ENCODE results near the gene THRA. TPM values are rescaled to one million over a fixed set of nuclear protein-coding genes. Genes with fewer than 3 reads are reported as not detected.

Gene THRA
- polyA plus RNA-seq, 1 of the 3 experiments (the other 2 are of a cell fraction) = 23.1 TPM

- TF ChIP-seq CTCF (IDR thresholded peaks at IDR 0.05) = no peak
- TF ChIP-seq FOXM1 (IDR thresholded peaks at IDR 0.05; ENCODE audit: low read depth) = no peak
- no peak for TF ChIP-seq RFX5 (IDR thresholded peaks at IDR 0.05; ENCODE audit: low read length)
- no peak for TF ChIP-seq MXI1 (IDR thresholded peaks at IDR 0.05; ENCODE audit: low read depth, low read length)
- no peak for TF ChIP-seq GABPA (IDR thresholded peaks at IDR 0.05; ENCODE audit: low read depth)
- TF ChIP-seq GATA2 (CRISPR knock-in tag; IDR thresholded peaks at IDR 0.05) = no peak
- no peak for TF ChIP-seq TEAD4 (IDR thresholded peaks at IDR 0.05; ENCODE audit: borderline replicate concordance, insufficient read depth)
These were observed 52.3 kb downstream of the THRA start (continued) for GRCh38 chr17:40115101-40115436.

- Histone ChIP-seq H4K20me1 (ENCODE audit: insufficient read depth) (peaks cover 31% of the 10 kb centered on the region), H2AFZ (ENCODE audit: low read depth) (peak within 1 kb of the TSS; percentile 20; the same call in 1 of the 2 replicates), H3K27ac (ENCODE audit: low read depth in 2 of 2, low read length in 1 of 2) (peak within 1 kb of the TSS; percentile 89 to 92), H3K9ac (peak within 1 kb of the TSS; percentile 98), H3K4me1 (ENCODE audit: control insufficient read depth in 1 of 2, insufficient read depth in 2 of 2, low read depth in 1 of 2, low read length in 1 of 2) (peaks cover 6 to 7% of the 10 kb centered on the region in 2 experiments; a peak in 2 of 4 replicates), H3K27me3 (ENCODE audit: insufficient read depth) (no peaks in the 10 kb centered on the region), H3K79me2 (ENCODE audit: insufficient read depth) (peaks cover 65% of the 10 kb centered on the region), H3K4me2 (peak within 1 kb of the TSS; percentile 97), H3K9me3 (no peaks in the 10 kb centered on the region), H3K9me2 (no peaks in the 10 kb centered on the region), H3K36me3 (replicated peaks in 1 of 2; ENCODE audit: control insufficient read depth in 1 of 2, insufficient read depth in 2 of 2, low read length in 1 of 2) (peaks cover 2 to 5% of the 10 kb centered on the region in 2 experiments), H3F3A (replicated peaks; ENCODE audit: insufficient read depth) (peaks cover 3% of the 10 kb centered on the region), H3K4me3 (ENCODE audit: low read depth in 2 of 2, low read length in 1 of 2) (peak within 1 kb of the TSS; percentile 81 to 99)
- 1% methylated on average over 50 of the region's 82 CpGs for WGBS (ENCODE audit: low lambda C conversion rate)
- POLR2A ChIA-PET = interaction anchor here (0.6 to 3.1 kb wide), 4 partner anchors 8 to 1627 kb away, joined by 3 to 20 read pairs (median 10); partner anchors contain the start of gene CASC3
- DNase-seq = peak; percentile 98
- CTCF ChIA-PET = interaction anchor here (0.6 to 2.2 kb wide), 4 partner anchors 9 to 56 kb away, joined by 4 to 10 read pairs (median 6); partner anchors contain the start of gene RAPGEFL1
- peak; percentile 53; the same call in 1 of the 2 replicates for TF ChIP-seq MAX (IDR thresholded peaks at IDR 0.05; ENCODE audit: low read depth)
- no peak for TF ChIP-seq EP300 (IDR thresholded peaks at IDR 0.05; ENCODE audit: borderline replicate concordance in 1 of 2, low read depth in 1 of 2, low read length in 1 of 2)
- no peak for TF ChIP-seq TEAD4 (IDR thresholded peaks at IDR 0.05; ENCODE audit: borderline replicate concordance, insufficient read depth)
- TF ChIP-seq TCF12 (IDR thresholded peaks at IDR 0.05) = no peak
- TF ChIP-seq GATA2 (CRISPR knock-in tag; IDR thresholded peaks at IDR 0.05) = no peak
- TF ChIP-seq SIN3A (IDR thresholded peaks at IDR 0.05; ENCODE audit: borderline replicate concordance, low read depth, low read length) = no peak
- TF ChIP-seq MXI1 (IDR thresholded peaks at IDR 0.05; ENCODE audit: low read depth, low read length) = no peak; the same call in 1 of the 2 replicates
- TF ChIP-seq YY1 (IDR thresholded peaks at IDR 0.05; ENCODE audit: low read depth) = peak; percentile 58; the same call in 1 of the 2 replicates
- TF ChIP-seq POLR2AphosphoS5 (IDR thresholded peaks at IDR 0.05; ENCODE audit: low read depth, low read length) = 0 out of 2 replicates have a peak, but pooled peaks have one; percentile 43
- peak; percentile 51 for TF ChIP-seq TAF1 (IDR thresholded peaks at IDR 0.05; ENCODE audit: borderline replicate concordance, low read depth, low read length)
- peak; percentile 75 for TF ChIP-seq NRF1 (IDR thresholded peaks at IDR 0.05; ENCODE audit: low read depth, low read length)
- no peak for TF ChIP-seq SMC3 (IDR thresholded peaks at IDR 0.05; ENCODE audit: low read depth, low read length)
These were observed 58.7 kb downstream of the THRA start, which contains the start of gene MSL1 for GRCh38 chr17:40121181-40122135. TSS of gene MSL1 (plus strand) at chr17:40121971. CDS start at chr17:40122613, 642 bp downstream.

All from SK-N-SH (cell line).